HepG2 (cell line): Measurements from ENCODE around the gene KSR1. TPM values are rescaled to one million over a fixed set of nuclear protein-coding genes. Genes with fewer than 3 reads are reported as not detected.

ENCODE experiments used
- FIP1L1 ChIP-seq: fragments of 200-400 bp; formaldehyde crosslinking; IDR thresholded peaks from 2 replicates; pipeline ENCODE4 v1.6.1; 2018; ENCODE audit warnings: low read depth, mild to moderate bottlenecking, low read length, moderate library complexity, borderline replicate concordance; ENCODE audit not compliant: insufficient read depth
- FOXC1 ChIP-seq: sonication (generic); formaldehyde crosslinking; IDR thresholded peaks from 2 replicates; pipeline ENCODE4 v1.8.0; 2022; ENCODE audit warnings: mild to moderate bottlenecking, missing genetic modification reagents, borderline replicate concordance
- FOXK2 ChIP-seq: fragments of 450-650 bp; IDR thresholded peaks from 2 replicates; pipeline ENCODE4 v1.6.1; 2016
- GPN1 ChIP-seq: sonication (generic); formaldehyde crosslinking; IDR thresholded peaks from 2 replicates; pipeline ENCODE4 v1.5.1; 2020; ENCODE audit warnings: missing genetic modification reagents, borderline replicate concordance
- HNRNPLL ChIP-seq: fragments of 200-400 bp; formaldehyde crosslinking; IDR thresholded peaks from 2 replicates; pipeline ENCODE4 v1.6.1; 2017; ENCODE audit warnings: mild to moderate bottlenecking, low read depth, low read length; ENCODE audit not compliant: poor library complexity, severe bottlenecking
- HOXA5 ChIP-seq: sonication (generic); formaldehyde crosslinking; IDR thresholded peaks from 2 replicates; pipeline ENCODE4 v1.4.0; 2020; ENCODE audit warnings: missing genetic modification reagents
- KDM2A ChIP-seq: sonication (generic); formaldehyde crosslinking; IDR thresholded peaks from 2 replicates; pipeline ENCODE4 v1.4.0; 2020; ENCODE audit warnings: low read depth, missing genetic modification reagents, borderline replicate concordance
- MED8 ChIP-seq: sonication (generic); formaldehyde crosslinking; IDR thresholded peaks from 2 replicates; pipeline ENCODE4 v1.8.1; 2023; ENCODE audit warnings: mild to moderate bottlenecking, missing genetic modification reagents; ENCODE audit not compliant: insufficient replicate concordance
- MLX ChIP-seq: IDR thresholded peaks from 2 replicates; pipeline ENCODE4 v1.6.1; 2016
- MYNN ChIP-seq: sonication (generic); formaldehyde crosslinking; IDR thresholded peaks from 2 replicates; pipeline ENCODE4 v1.4.0; 2020; ENCODE audit warnings: mild to moderate bottlenecking, low read depth, missing genetic modification reagents
- NCOR1 ChIP-seq: fragments of 200-600 bp; sonication (generic); IDR thresholded peaks from 2 replicates; pipeline ENCODE4 v1.7.0; 2017; ENCODE audit warnings: antibody characterized with exemption, low read length, borderline replicate concordance
- NFIC ChIP-seq: IDR thresholded peaks from 2 replicates; pipeline ENCODE4 v1.6.1; 2012; ENCODE audit warnings: mild to moderate bottlenecking, low read length, inconsistent platforms
- PLRG1 ChIP-seq: fragments of 450-650 bp; conservative IDR thresholded peaks from 2 replicates; pipeline ENCODE4 v1.6.1; 2016
- RFX3 ChIP-seq: IDR thresholded peaks from 2 replicates; pipeline ENCODE4 v1.6.1; 2016; ENCODE audit warnings: missing biosample characterization, missing genetic modification reagents
- SETDB1 ChIP-seq: sonication (generic); formaldehyde crosslinking; IDR thresholded peaks from 2 replicates; pipeline ENCODE4 v1.5.1; 2020; ENCODE audit warnings: missing genetic modification reagents, mild to moderate bottlenecking, borderline replicate concordance
- TBL1XR1 ChIP-seq: fragments of 150-350 bp; IDR thresholded peaks from 2 replicates; pipeline ENCODE4 v1.6.1; 2014; ENCODE audit warnings: borderline replicate concordance, low read length; ENCODE audit not compliant: partially characterized antibody
- TCF12 ChIP-seq, 2 experiments: fragments of 450-650 bp in 1 of 2; sonication (generic) in 1 of 2; formaldehyde crosslinking in 1 of 2; IDR thresholded peaks; 2 replicates each; pipeline versions ENCODE4 v1.6.1 to v1.8.0; 2017 to 2022; ENCODE audit warnings: antibody characterized with exemption in 1 of 2, mild to moderate bottlenecking in 1 of 2, missing genetic modification reagents in 1 of 2, moderate library complexity in 1 of 2
- U2AF2 ChIP-seq: fragments of 200-400 bp; formaldehyde crosslinking; IDR thresholded peaks from 2 replicates; pipeline ENCODE4 v1.6.1; 2017; ENCODE audit warnings: low read depth, mild to moderate bottlenecking, low read length
- WIZ ChIP-seq: sonication (generic); formaldehyde crosslinking; IDR thresholded peaks from 2 replicates; pipeline ENCODE4 v1.5.1; 2020; ENCODE audit warnings: mild to moderate bottlenecking, missing genetic modification reagents
- YY1 ChIP-seq: IDR thresholded peaks from 2 replicates; pipeline ENCODE4 v1.6.1; 2011; ENCODE audit warnings: low read length, low read depth, moderate library complexity, mild to moderate bottlenecking; ENCODE audit not compliant: insufficient read depth, insufficient replicate concordance
- ZBTB7A ChIP-seq: sonication (generic); formaldehyde crosslinking; IDR thresholded peaks from 2 replicates; pipeline ENCODE4 v1.8.0; 2022; ENCODE audit warnings: mild to moderate bottlenecking, missing genetic modification reagents
- ZFP90 ChIP-seq: sonication (generic); formaldehyde crosslinking; IDR thresholded peaks from 2 replicates; pipeline ENCODE4 v1.8.0; 2022; ENCODE audit warnings: missing genetic modification reagents, mild to moderate bottlenecking, inconsistent platforms, borderline replicate concordance
- ZNF256 ChIP-seq: sonication (generic); formaldehyde crosslinking; conservative IDR thresholded peaks from 2 replicates; pipeline ENCODE4 v1.4.0; 2020; ENCODE audit warnings: missing genetic modification reagents
- ZNF264 ChIP-seq: sonication (generic); formaldehyde crosslinking; IDR thresholded peaks from 2 replicates; pipeline ENCODE4 v1.4.0; 2020; ENCODE audit warnings: missing genetic modification reagents
- ZNF761 ChIP-seq: sonication (generic); formaldehyde crosslinking; conservative IDR thresholded peaks from 2 replicates; pipeline ENCODE4 v1.4.0; 2020; ENCODE audit warnings: mild to moderate bottlenecking, missing genetic modification reagents
- ZSCAN25 ChIP-seq: sonication (generic); formaldehyde crosslinking; IDR thresholded peaks from 2 replicates; pipeline ENCODE4 v1.8.0; 2022; ENCODE audit warnings: mild to moderate bottlenecking, missing genetic modification reagents
- polyA plus RNA-seq, 8 experiments: library from polyadenylated mRNA; depleted of rRNA in 3 of 8; stranded (reverse) in 7 of 8; unstranded in 1 of 8; fragments of >200 nt; fragmentation: Illumina TruSeq in 4 of 8; extraction: Trizol in 4 of 8; gene quantifications; 2 replicates each; pipeline versions ENCODE4 v1.2.1 to v1.2.3, GENCODE V29; 2011 to 2016; ENCODE audit warnings: low read depth in 4 of 8, missing spikeins in 1 of 8, mixed read lengths in 1 of 8; ENCODE audit not compliant: insufficient read depth in 1 of 8
- total RNA-seq, 5 experiments: library from RNA; depleted of rRNA; stranded (reverse); fragments of >200 nt; fragmentation: Illumina TruSeq; extraction: Trizol; gene quantifications; 2 replicates each; pipeline ENCODE4 v1.2.3, GENCODE V29; 2016; ENCODE audit warnings: low read depth in 1 of 5
- TF ChIP-seq, protein P1 (sequence below): IDR thresholded peaks from 2 replicates; pipeline ENCODE4 v1.6.1; 2012; ENCODE audit warnings: inconsistent platforms
- TF ChIP-seq, protein P2 (sequence below): sonication (generic); formaldehyde crosslinking; IDR thresholded peaks from 2 replicates; pipeline ENCODE4 v1.4.0; 2020; ENCODE audit warnings: mild to moderate bottlenecking, low read depth, missing genetic modification reagents
- TF ChIP-seq, protein P3 (sequence below): sonication (generic); formaldehyde crosslinking; IDR thresholded peaks from 2 replicates; pipeline ENCODE4 v1.5.1; 2020; ENCODE audit warnings: missing genetic modification reagents, mild to moderate bottlenecking, borderline replicate concordance

KSR1 gene
- total and polyA plus RNA-seq, 2 of the 13 experiments (the other 11 are each of a cell fraction or from before 2014, with no cell fraction given) = 10.1 to 16.6 TPM

- no peak for TF ChIP-seq ZFP90 (CRISPR knock-in tag)
- no peak for TF ChIP-seq ZNF264 (CRISPR knock-in tag)
- TF ChIP-seq FOXK2 = no peak
- TF ChIP-seq HOXA5 = no peak
- peak; percentile 64 for TF ChIP-seq KDM2A (CRISPR knock-in tag)
- TF ChIP-seq ZSCAN25 = no peak
- no peak for TF ChIP-seq TBL1XR1
- TF ChIP-seq GPN1 (CRISPR knock-in tag) = no peak
- TF ChIP-seq HNRNPLL = no peak
- TF ChIP-seq, protein P1, sequence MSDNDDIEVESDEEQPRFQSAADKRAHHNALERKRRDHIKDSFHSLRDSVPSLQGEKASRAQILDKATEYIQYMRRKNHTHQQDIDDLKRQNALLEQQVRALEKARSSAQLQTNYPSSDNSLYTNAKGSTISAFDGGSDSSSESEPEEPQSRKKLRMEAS = no peak
- TF ChIP-seq TCF12 (IDR thresholded peaks at IDR 0.05) = no peak
- no peak for TF ChIP-seq TCF12 (CRISPR knock-in tag; IDR thresholded peaks at IDR 0.05)
- TF ChIP-seq FIP1L1 = no peak
- no peak for TF ChIP-seq NFIC
- TF ChIP-seq RFX3 = peak; percentile 72
- no peak for TF ChIP-seq FOXC1 (CRISPR knock-in tag)
- TF ChIP-seq MLX (CRISPR knock-in tag) = no peak
- no peak for TF ChIP-seq YY1
- TF ChIP-seq NCOR1 = no peak
- TF ChIP-seq, protein P2, sequence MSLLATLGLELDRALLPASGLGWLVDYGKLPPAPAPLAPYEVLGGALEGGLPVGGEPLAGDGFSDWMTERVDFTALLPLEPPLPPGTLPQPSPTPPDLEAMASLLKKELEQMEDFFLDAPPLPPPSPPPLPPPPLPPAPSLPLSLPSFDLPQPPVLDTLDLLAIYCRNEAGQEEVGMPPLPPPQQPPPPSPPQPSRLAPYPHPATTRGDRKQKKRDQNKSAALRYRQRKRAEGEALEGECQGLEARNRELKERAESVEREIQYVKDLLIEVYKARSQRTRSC (CRISPR knock-in tag) = no peak
- TF ChIP-seq, protein P3, sequence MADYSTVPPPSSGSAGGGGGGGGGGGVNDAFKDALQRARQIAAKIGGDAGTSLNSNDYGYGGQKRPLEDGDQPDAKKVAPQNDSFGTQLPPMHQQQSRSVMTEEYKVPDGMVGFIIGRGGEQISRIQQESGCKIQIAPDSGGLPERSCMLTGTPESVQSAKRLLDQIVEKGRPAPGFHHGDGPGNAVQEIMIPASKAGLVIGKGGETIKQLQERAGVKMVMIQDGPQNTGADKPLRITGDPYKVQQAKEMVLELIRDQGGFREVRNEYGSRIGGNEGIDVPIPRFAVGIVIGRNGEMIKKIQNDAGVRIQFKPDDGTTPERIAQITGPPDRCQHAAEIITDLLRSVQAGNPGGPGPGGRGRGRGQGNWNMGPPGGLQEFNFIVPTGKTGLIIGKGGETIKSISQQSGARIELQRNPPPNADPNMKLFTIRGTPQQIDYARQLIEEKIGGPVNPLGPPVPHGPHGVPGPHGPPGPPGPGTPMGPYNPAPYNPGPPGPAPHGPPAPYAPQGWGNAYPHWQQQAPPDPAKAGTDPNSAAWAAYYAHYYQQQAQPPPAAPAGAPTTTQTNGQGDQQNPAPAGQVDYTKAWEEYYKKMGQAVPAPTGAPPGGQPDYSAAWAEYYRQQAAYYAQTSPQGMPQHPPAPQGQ (CRISPR knock-in tag) = no peak
- no peak for TF ChIP-seq MYNN
- no peak for TF ChIP-seq PLRG1
- no peak for TF ChIP-seq SETDB1 (CRISPR knock-in tag)
- no peak for TF ChIP-seq ZNF256 (CRISPR knock-in tag)
- no peak for TF ChIP-seq U2AF2
- TF ChIP-seq MED8 = no peak
- no peak for TF ChIP-seq ZNF761 (CRISPR knock-in tag)
- TF ChIP-seq ZBTB7A (CRISPR knock-in tag) = no peak
- no peak for TF ChIP-seq WIZ
These were observed 40.2 kb downstream of the KSR1 start (continued) for GRCh38 chr17:27496437-27496943.
